ENCODE measurements around the gene GAS2L1. TPM values are rescaled to one million over a fixed set of nuclear protein-coding genes. Genes with fewer than 3 reads are reported as not detected.

Gene GAS2L1
- total RNA-seq, 1 experiment from 2014 or later, result 8.0 TPM

DNA sequence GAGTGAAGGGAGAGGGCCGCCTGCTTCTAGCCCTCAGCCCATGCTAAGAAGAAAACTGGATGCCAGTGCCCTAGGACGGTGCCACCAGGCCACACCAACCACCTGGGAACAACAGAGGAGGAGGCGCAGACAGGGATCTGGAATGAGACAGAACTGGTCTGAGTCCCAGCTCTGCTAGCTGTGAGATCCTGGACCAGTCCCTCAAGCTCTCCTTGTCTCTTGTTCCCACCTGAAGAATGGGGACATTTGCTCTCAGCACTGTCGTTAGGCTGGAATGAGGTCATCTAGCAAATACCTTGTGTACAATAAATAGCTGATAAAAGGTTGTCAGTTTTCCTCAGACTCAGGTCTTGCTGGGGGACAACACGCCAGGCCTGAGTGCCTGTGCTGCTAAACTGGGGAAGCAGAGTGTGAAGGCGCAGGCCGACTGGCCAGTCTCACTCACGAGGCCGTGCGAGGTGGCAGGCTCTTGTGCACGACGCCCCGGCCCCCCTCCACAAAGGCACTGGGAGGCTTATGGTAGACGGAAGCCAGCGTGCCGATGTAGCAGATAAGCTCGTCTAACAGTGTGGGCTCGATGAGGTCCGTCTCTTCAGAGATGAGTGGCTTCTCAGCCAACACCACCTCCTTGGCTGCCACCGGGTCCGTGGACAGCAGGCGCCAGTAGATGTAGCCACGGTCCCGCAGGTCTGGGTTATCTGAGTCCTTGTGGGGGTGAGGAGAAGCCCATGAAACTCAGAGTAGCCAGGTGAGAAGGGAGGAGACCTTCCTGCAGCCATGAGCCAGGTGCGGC, 34.8 kb downstream of the GAS2L1 start:
- Histone ChIP-seq H2BK120ac (ENCODE audit: low read depth, low read length, poor library complexity, severe bottlenecking) (no peak overlapping the region), H3T11ph (ENCODE audit: low read length) (no peak overlapping the region), H2BK20ac (ENCODE audit: low read depth, low read length, poor library complexity, severe bottlenecking) (no peak overlapping the region), H3K18ac (ENCODE audit: insufficient read length, low read depth, low read length) (no peak overlapping the region), H3K14ac (ENCODE audit: insufficient read depth, low read length) (no peak overlapping the region), H3K9ac (ENCODE audit: extremely low read depth, insufficient read length, low read length) (no peak overlapping the region), H2BK5ac (ENCODE audit: insufficient read length, low read length) (no peak overlapping the region), H2BK15ac (ENCODE audit: low read depth, low read length) (no peak overlapping the region), H3K4ac (ENCODE audit: low read depth, low read length) (no peak overlapping the region), H2AFZ (ENCODE audit: low read length) (no peak overlapping the region), H3K56ac (ENCODE audit: insufficient read length, low read depth, low read length) (no peak overlapping the region), H4K91ac (ENCODE audit: insufficient read length, low read depth, low read length) (no peak overlapping the region), H3K4me2 (ENCODE audit: insufficient read depth, insufficient read length, low read length) (no peak overlapping the region), H3K23me2 (ENCODE audit: insufficient read length, low read depth, low read length, poor library complexity, severe bottlenecking) (no peaks in the 10 kb centered on the region), H2AK5ac (ENCODE audit: insufficient read length, low read length) (no peak overlapping the region), H3K4me1 (ENCODE audit: insufficient read depth, low read length) (no peaks in the 10 kb centered on the region), H3K79me1 (ENCODE audit: insufficient read depth, low read depth, low read length, poor library complexity, severe bottlenecking) (no peaks in the 10 kb centered on the region), H3K79me2 (ENCODE audit: insufficient read depth, low read length) (no peaks in the 10 kb centered on the region), H4K5ac (ENCODE audit: insufficient read length, low read depth, low read length) (no peak overlapping the region), H3K9me3 (ENCODE audit: control insufficient read depth, low read depth, low read length) (no peaks in the 10 kb centered on the region), H3K23ac (ENCODE audit: insufficient read length, low read depth, low read length) (no peak overlapping the region), H2BK12ac (ENCODE audit: insufficient read length, low read depth, low read length) (no peak overlapping the region), H3K27ac (ENCODE audit: insufficient read length, low read depth, low read length) (no peak overlapping the region), H4K8ac (replicated peaks; ENCODE audit: insufficient read length, low read depth, low read length) (no peak overlapping the region), H3K27me3 (ENCODE audit: insufficient read depth, low read length) (no peaks in the 10 kb centered on the region), H4K20me1 (ENCODE audit: control insufficient read depth, insufficient read depth, insufficient read length) (no peaks in the 10 kb centered on the region)
- no peaks in the 10 kb centered on the region for H3K9me3 Mint-ChIP-seq
- no peak overlapping the region for H3K4me3 Mint-ChIP-seq
- H3K27ac Mint-ChIP-seq, result no peak overlapping the region
- peaks cover 30 to 85% (median 50%) of the 10 kb centered on the region in 3 experiments; a peak in 6 of 7 replicates for H3K36me3 Mint-ChIP-seq (ENCODE audit: insufficient read depth in 1 of 3, low read depth in 3 of 3)
- H3K27me3 Mint-ChIP-seq (ENCODE audit: low read depth), result no peaks in the 10 kb centered on the region
- TF ChIP-seq, protein P1, sequence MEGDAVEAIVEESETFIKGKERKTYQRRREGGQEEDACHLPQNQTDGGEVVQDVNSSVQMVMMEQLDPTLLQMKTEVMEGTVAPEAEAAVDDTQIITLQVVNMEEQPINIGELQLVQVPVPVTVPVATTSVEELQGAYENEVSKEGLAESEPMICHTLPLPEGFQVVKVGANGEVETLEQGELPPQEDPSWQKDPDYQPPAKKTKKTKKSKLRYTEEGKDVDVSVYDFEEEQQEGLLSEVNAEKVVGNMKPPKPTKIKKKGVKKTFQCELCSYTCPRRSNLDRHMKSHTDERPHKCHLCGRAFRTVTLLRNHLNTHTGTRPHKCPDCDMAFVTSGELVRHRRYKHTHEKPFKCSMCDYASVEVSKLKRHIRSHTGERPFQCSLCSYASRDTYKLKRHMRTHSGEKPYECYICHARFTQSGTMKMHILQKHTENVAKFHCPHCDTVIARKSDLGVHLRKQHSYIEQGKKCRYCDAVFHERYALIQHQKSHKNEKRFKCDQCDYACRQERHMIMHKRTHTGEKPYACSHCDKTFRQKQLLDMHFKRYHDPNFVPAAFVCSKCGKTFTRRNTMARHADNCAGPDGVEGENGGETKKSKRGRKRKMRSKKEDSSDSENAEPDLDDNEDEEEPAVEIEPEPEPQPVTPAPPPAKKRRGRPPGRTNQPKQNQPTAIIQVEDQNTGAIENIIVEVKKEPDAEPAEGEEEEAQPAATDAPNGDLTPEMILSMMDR (conservative IDR thresholded peaks at IDR 0.05), result no peak
- H3K4me1 Mint-ChIP-seq, result no peaks in the 10 kb centered on the region
- DNase-seq, result no peak
- no CpG with 5 or more reads among the region's 25 CpGs for WGBS (ENCODE audit: extremely low coverage, insufficient read length, low lambda C conversion rate)
